ENCODE data around the gene SYTL3. TPM values are rescaled to one million over a fixed set of nuclear protein-coding genes. Genes with fewer than 3 reads are reported as not detected.

The SYTL3 gene
- total RNA-seq, 4 donors from 2014 or later: 3.0 to 16.7 (median 6.7) TPM

DNA sequence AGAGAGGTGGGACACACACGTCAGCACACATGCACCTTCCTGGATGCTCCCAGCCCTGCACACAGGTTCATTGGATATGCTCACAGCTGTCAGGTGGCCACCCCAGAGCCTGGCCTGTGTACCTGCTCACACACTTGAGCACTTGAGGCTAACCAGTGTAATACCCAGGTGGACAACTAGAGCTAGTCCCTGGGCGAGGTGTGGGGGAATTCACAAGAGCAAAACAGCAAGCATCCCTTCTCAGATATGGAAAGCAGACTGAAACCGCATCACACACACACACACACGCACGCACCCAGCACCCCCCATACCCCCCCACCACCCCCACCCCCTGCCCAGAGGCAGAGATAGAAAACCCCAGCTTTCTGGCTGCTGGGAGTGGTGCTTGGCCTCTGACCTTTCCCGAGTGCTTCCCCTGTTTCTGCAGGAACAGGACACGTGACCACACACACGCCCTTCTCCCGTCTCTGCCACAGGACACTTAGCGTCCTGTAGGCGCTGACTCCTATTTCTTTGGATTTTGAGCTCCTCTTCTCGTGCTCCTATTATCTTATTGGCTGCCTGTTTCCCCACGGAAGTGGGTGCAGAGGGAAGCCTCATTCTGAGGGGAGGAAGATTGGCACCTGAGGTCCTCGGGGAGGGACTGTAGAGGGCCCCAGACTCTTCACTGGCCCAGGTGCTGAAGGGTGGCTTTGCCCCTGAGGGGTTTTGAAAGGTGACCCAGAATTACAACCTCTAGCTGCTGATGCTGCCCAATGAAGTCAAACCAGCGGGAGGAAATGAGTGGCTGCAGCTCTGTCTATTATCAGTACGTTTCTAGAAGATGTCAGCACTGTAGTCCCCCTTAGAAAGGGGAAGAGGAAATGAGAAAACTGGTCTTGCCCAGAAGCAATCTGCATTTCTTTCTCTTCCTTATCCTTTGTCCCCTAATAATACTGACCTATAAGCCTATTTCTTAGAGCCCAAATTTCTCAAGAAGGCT is 65.8 kb downstream of the SYTL3 start:
- Histone ChIP-seq H3K4me1 (no peaks in the 10 kb centered on the region), H3K4me3 (no peak overlapping the region), H3K27me3 (no peaks in the 10 kb centered on the region), H3K36me3 (peaks cover 0 to 14% of the 10 kb centered on the region in 2 donors), H3K9me3 (no peaks in the 10 kb centered on the region), H3K27ac (no peak overlapping the region)
- in situ Hi-C loops (cut with MboI; ENCODE audit: low sequenced_read_pairs in 4 of 4): loop anchor here in 3 of 4 donors (25.0 kb wide), 1 partner anchor 397 kb away; no protein-coding TSS in a partner anchor
- peak in 1 of 2 donors; percentile 37 for ATAC-seq
- intact Hi-C loops (cut with DNase I; ENCODE audit: low total_unique reads): no loop called here
- TF ChIP-seq, protein P1, sequence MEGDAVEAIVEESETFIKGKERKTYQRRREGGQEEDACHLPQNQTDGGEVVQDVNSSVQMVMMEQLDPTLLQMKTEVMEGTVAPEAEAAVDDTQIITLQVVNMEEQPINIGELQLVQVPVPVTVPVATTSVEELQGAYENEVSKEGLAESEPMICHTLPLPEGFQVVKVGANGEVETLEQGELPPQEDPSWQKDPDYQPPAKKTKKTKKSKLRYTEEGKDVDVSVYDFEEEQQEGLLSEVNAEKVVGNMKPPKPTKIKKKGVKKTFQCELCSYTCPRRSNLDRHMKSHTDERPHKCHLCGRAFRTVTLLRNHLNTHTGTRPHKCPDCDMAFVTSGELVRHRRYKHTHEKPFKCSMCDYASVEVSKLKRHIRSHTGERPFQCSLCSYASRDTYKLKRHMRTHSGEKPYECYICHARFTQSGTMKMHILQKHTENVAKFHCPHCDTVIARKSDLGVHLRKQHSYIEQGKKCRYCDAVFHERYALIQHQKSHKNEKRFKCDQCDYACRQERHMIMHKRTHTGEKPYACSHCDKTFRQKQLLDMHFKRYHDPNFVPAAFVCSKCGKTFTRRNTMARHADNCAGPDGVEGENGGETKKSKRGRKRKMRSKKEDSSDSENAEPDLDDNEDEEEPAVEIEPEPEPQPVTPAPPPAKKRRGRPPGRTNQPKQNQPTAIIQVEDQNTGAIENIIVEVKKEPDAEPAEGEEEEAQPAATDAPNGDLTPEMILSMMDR (IDR thresholded peaks at IDR 0.05 in 4 of 5, conservative IDR thresholded peaks at IDR 0.05 in 1 of 5): no peak
- TF ChIP-seq POLR2A (IDR thresholded peaks at IDR 0.05): no peak
- DNase-seq: no peak

- H3K4me1 ChIP-seq: no peaks in the 10 kb centered on the region
- no peaks in the 10 kb centered on the region for H3K27me3 ChIP-seq
- no peak for ATAC-seq
- TF ChIP-seq, protein P1 (IDR thresholded peaks at IDR 0.05 in 4 of 5, conservative IDR thresholded peaks at IDR 0.05 in 1 of 5): no peak
- no peak for TF ChIP-seq POLR2A (IDR thresholded peaks at IDR 0.05)
- peaks cover 0 to 14% of the 10 kb centered on the region in 2 donors for H3K36me3 ChIP-seq
- DNase-seq: no peak
- H3K4me3 ChIP-seq: no peak overlapping the region
- in situ Hi-C loops (cut with MboI; ENCODE audit: low sequenced_read_pairs in 4 of 4): loop anchor here in 3 of 4 donors (25.0 kb wide), 1 partner anchor 395 kb away; no protein-coding TSS in a partner anchor
- no peak overlapping the region for H3K27ac ChIP-seq
- intact Hi-C loops (cut with DNase I; ENCODE audit: low total_unique reads): no loop called here
- no peaks in the 10 kb centered on the region for H3K9me3 ChIP-seq
Observed at GRCh38 chr6:158717341-158718330, 67.8 kb downstream of the SYTL3 start.

DNA sequence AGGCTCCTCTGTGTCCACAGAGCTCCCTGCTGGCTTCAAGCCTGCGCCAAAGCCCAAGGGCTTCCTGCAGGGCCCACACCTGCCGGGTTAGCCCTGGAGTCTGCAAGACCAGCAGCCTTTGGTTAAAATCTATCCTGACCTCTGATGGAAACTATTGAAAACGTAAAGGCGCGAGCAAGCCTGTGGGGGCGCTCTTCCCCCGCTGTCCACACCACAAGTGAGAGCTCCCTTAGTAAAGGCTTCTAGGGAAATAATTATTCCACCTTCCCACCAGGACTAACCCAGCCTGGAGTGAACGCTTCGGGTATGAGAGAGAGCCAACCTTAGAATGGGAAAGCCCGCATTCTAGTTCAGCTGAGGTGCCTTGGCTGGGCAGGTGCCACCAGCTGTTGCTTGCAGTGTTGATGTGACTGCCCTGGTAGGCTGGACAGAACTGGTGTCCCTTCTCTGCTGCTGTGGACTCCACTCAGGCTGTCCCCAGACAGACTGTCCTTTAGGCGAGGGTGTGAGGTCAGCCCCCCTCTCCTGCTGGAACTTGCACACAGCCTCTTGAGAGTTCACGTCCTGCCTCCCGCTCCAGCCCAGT is 68.7 kb downstream of the SYTL3 start:
- H3K9me3 ChIP-seq: no peaks in the 10 kb centered on the region
- in situ Hi-C loops (cut with MboI; ENCODE audit: low sequenced_read_pairs in 4 of 4) (loop anchor here in 3 of 4 donors (25.0 kb wide), 1 partner anchor 394 kb away; no protein-coding TSS in a partner anchor), intact Hi-C loops (cut with DNase I; ENCODE audit: low total_unique reads) (no loop called here)
- H3K36me3 ChIP-seq: peaks cover 0 to 11% of the 10 kb centered on the region in 2 donors
- no peak overlapping the region for H3K4me3 ChIP-seq
- ATAC-seq (peak in 1 of 2 donors; percentile 25), DNase-seq (no peak)
- no peaks in the 10 kb centered on the region for H3K4me1 ChIP-seq
- no peak overlapping the region for H3K27ac ChIP-seq
- TF ChIP-seq, protein P1 (IDR thresholded peaks at IDR 0.05 in 4 of 5, conservative IDR thresholded peaks at IDR 0.05 in 1 of 5): peak in 2 of 5 experiments; percentile 26 to 32
- no peak for TF ChIP-seq POLR2A (IDR thresholded peaks at IDR 0.05)
- no peaks in the 10 kb centered on the region for H3K27me3 ChIP-seq

DNA sequence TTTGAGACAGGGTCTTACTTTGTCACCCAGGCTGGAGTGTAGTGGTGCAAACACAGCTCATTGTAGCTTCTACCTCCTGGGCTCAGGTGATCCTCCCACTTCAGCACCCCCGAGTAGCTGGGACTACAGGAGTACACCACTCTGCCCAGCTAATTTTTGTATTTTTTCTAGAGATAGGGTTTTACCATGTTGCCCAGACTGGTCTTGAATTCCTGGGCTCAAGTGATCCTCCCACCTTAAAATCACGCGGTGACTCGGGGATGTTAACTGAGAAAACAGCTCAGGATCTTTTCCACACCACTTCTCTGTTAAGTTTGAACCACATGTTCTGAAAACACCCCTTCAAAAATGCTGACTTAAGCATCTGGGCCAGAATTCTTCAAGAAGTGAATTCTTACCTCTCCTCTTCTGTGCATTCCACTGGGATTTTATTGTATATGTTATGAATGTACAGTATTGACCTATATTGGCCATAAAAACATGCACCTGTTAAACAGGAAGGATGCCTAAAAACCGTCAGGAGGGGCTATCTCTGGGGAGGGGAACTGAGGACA is 72.4 kb downstream of the SYTL3 start:
- no peak for DNase-seq
- Histone ChIP-seq H3K27me3 (no peaks in the 10 kb centered on the region), H3K36me3 (peaks cover 0 to 18% of the 10 kb centered on the region in 2 donors), H3K4me1 (no peaks in the 10 kb centered on the region), H3K4me3 (no peak overlapping the region), H3K9me3 (no peaks in the 10 kb centered on the region), H3K27ac (no peak overlapping the region)
- ATAC-seq: no peak
- intact Hi-C loops (cut with DNase I; ENCODE audit: low total_unique reads): no loop called here
- TF ChIP-seq POLR2A (IDR thresholded peaks at IDR 0.05): no peak
- TF ChIP-seq, protein P1 (IDR thresholded peaks at IDR 0.05 in 4 of 5, conservative IDR thresholded peaks at IDR 0.05 in 1 of 5): no peak
- in situ Hi-C loops (cut with MboI; ENCODE audit: low sequenced_read_pairs in 4 of 4): loop anchor here in 3 of 4 donors (25.0 kb wide), 1 partner anchor 390 kb away; no protein-coding TSS in a partner anchor

Measured in gastrocnemius medialis (tissue), 4 donors.